Heart left ventricle (tissue), 16 donors: ENCODE results near the gene SNED1. TPM values are rescaled to one million over a fixed set of nuclear protein-coding genes. Genes with fewer than 3 reads are reported as not detected.

Source experiments
- ATAC-seq, 4 donors: fragments of 200-7000 bp; cut with Tn5 transposase; one replicate each; pipeline ENCODE4 v1.9.1; 2020 to 2022; ENCODE audit warnings: moderate library complexity in 4 of 4, mild to moderate bottlenecking in 3 of 4, moderate number of reproducible peaks in 1 of 4
- DNase-seq, 5 donors: peaks; one replicate each; pipeline ENCODE4 v3.0.0-alpha.2; 2020
- H3K27ac ChIP-seq, 12 donors: fragments of 200-600 bp; sonication (generic) in 4 of 12; one replicate each; pipeline versions ENCODE4 v1.5.0 to v1.8.0; 2016 to 2022; ENCODE audit warnings: mild to moderate bottlenecking in 2 of 12
- H3K27me3 ChIP-seq, 9 donors: fragments of 200-600 bp; sonication (generic) in 2 of 9; one replicate each; pipeline versions ENCODE4 v1.5.1 to v1.8.0; 2016 to 2022; ENCODE audit warnings: mild to moderate bottlenecking in 3 of 9
- H3K36me3 ChIP-seq, 9 donors: fragments of 200-600 bp; sonication (generic) in 2 of 9; one replicate each; pipeline versions ENCODE4 v1.5.0 to v1.8.0; 2018 to 2022; ENCODE audit warnings: mild to moderate bottlenecking in 2 of 9
- H3K4me1 ChIP-seq, 12 donors: fragments of 200-600 bp; sonication (generic) in 4 of 12; one replicate each; pipeline versions ENCODE4 v1.5.0 to v1.8.0; 2016 to 2022; ENCODE audit warnings: mild to moderate bottlenecking in 3 of 12
- H3K4me3 ChIP-seq, 12 donors: fragments of 200-600 bp; sonication (generic) in 4 of 12; one replicate each; pipeline versions ENCODE4 v1.5.0 to v1.8.0; 2017 to 2022; ENCODE audit warnings: mild to moderate bottlenecking in 9 of 12, moderate library complexity in 4 of 12
- H3K9me3 ChIP-seq, 12 donors: fragments of 200-600 bp; sonication (generic) in 4 of 12; one replicate each; pipeline versions ENCODE4 v1.5.0 to v1.8.0; 2016 to 2022; ENCODE audit warnings: mild to moderate bottlenecking in 1 of 12
- CTCF ChIP-seq, 12 donors: fragments of 200-600 bp; sonication (generic) in 4 of 12; IDR thresholded peaks; one replicate each; pipeline versions ENCODE4 v1.5.0 to v1.8.0; 2018 to 2022; ENCODE audit warnings: antibody characterized with exemption in 12 of 12, mild to moderate bottlenecking in 5 of 12
- POLR2A ChIP-seq, 2 donors: fragments of 450-650 bp; IDR thresholded peaks; one replicate each; pipeline ENCODE4 v1.6.1; 2017; ENCODE audit warnings: antibody characterized with exemption in 2 of 2, mild to moderate bottlenecking in 2 of 2, moderate library complexity in 2 of 2
- WGBS, 4 donors: extraction: QIAGEN DNeasy Blood & Tissue Kit in 2 of 4; methylation state at CpG; one replicate each; pipeline versions ENCODE4 v1.1.5 to v1.1.7; 2013 to 2018; 5-methylcytosine and 5-hydroxymethylcytosine counted together
- intact Hi-C, 10 donors: fragments of 100-400 bp; cut with DNase I; formaldehyde crosslinking; loops; one replicate each; pipeline versions ENCODE4 v1.11.1 to v1.14.2; 2022
- polyA plus RNA-seq, 2 donors: library from polyadenylated mRNA; stranded (reverse); fragments of 200-250 nt; gene quantifications; one replicate each; pipeline ENCODE4 v1.2.3, GENCODE V29; 2013
- total RNA-seq, 9 donors: library from RNA; depleted of rRNA in 2 of 9; stranded (reverse); fragments of >200 nt in 2 of 9; fragmentation: NEBNext Ultra II Directional in 3 of 9; extraction: Animal tissue kit (Norgen Biotek cat#: 25700) in 3 of 9; gene quantifications; one replicate each; pipeline versions ENCODE4 v1.1.0 to v1.2.4, GENCODE V29; 2016 to 2023
- donor health status: ischemic (EF 13 %, LVEDD 7.1; RV severe dilation, severe dysfunction).
- donor health status: healthy with polysubstance abuse.
- donor health status: DM: no; HTN: yes; CAD: no.
- donor health status: DM: no; HTN: no; CAD: no.
- donor health status: ischemic (EF 25% LVEDD 6.9; RV normal size, moderate dysfunction).
- donor health status: ischemic (EF 25% LVEDD 5.7; RV mildly dilated, moderate dysfunction).
- donor health status: healthy.
- donor health status: DM: yes; HTN: yes; CAD: no.
- donor health status: ischemic (EF 35%, LVEDD 5.7; RV mildly dilated, moderate dysfunction).
- donor health status: nonischemic (EF 11% LVEDD 7.7; RV severe dilation, severe dysfunction).
- donor health status: DM: yes; HTN: yes; CAD: no.
- donor health status: PGD.
- donor health status: ischemic (EF 29% LVEDD 5.4; RV normal size, mild dysfunction).
- donor health status: nonischemic (EF 23%, LVEDD 6.1; RV moderate dilation, normal function).

Gene SNED1
- total and polyA plus RNA-seq, 11 donors = 3.1 to 14.7 (median 4.9) TPM

GRCh38 chr2:241011751-241012510, 13.5 kb downstream of the SNED1 start:
- H3K4me3 ChIP-seq = no peak overlapping the region
- H3K27ac ChIP-seq = no peak overlapping the region
- intact Hi-C loops = no loop called here
- no peaks in the 10 kb centered on the region for H3K36me3 ChIP-seq
- H3K4me1 ChIP-seq = peaks cover 0 to 29% (median 16%) of the 10 kb centered on the region in 12 donors
- ATAC-seq (no peak), DNase-seq (peak in 1 of 5 donors; percentile 14)
- no peaks in the 10 kb centered on the region for H3K27me3 ChIP-seq
- H3K9me3 ChIP-seq = no peaks in the 10 kb centered on the region
- no peak for TF ChIP-seq POLR2A (IDR thresholded peaks at IDR 0.05)
- no peak for TF ChIP-seq CTCF (IDR thresholded peaks at IDR 0.05)
- 78 to 88% (median 83%) methylated on average over 29 of the region's 29 CpGs for WGBS, 4 donors

GRCh38 chr2:241014224-241014623, 15.8 kb downstream of the SNED1 start:
- intact Hi-C loops = no loop called here
- ATAC-seq (no peak), DNase-seq (peak in 2 of 5 donors; percentile 7 to 15)
- Histone ChIP-seq H3K4me1 (peaks cover 0 to 16% (median 14%) of the 10 kb centered on the region in 12 donors), H3K4me3 (no peak overlapping the region), H3K36me3 (peaks cover 0 to 6% (median 0%) of the 10 kb centered on the region in 9 donors), H3K9me3 (no peaks in the 10 kb centered on the region), H3K27me3 (no peaks in the 10 kb centered on the region), H3K27ac (no peak overlapping the region)
- WGBS, 4 donors = 84 to 94% (median 91%) methylated on average over 6 of the region's 6 CpGs
- no peak for TF ChIP-seq POLR2A (IDR thresholded peaks at IDR 0.05)

GRCh38 chr2:241014764-241015163, 16.3 kb downstream of the SNED1 start:
- no peak overlapping the region for H3K27ac ChIP-seq
- peaks cover 0 to 6% (median 0%) of the 10 kb centered on the region in 9 donors for H3K36me3 ChIP-seq
- 88 to 90% (median 90%) methylated on average over 9 to 10 of the region's 10 CpGs for WGBS, 4 donors
- H3K27me3 ChIP-seq = no peaks in the 10 kb centered on the region
- no peak for TF ChIP-seq POLR2A (IDR thresholded peaks at IDR 0.05)
- TF ChIP-seq CTCF (IDR thresholded peaks at IDR 0.05) = no peak
- H3K4me3 ChIP-seq = no peak overlapping the region
- DNase-seq (peak in 1 of 5 donors; percentile 14), ATAC-seq (no peak)
- peaks cover 0 to 11% (median 9%) of the 10 kb centered on the region in 12 donors for H3K4me1 ChIP-seq
- no peaks in the 10 kb centered on the region for H3K9me3 ChIP-seq
- intact Hi-C loops = no loop called here

- ATAC-seq (no peak), DNase-seq (peak in 1 of 5 donors; percentile 4)
- peaks cover 0 to 6% (median 0%) of the 10 kb centered on the region in 9 donors for H3K36me3 ChIP-seq
- TF ChIP-seq POLR2A (IDR thresholded peaks at IDR 0.05) = no peak
- no peak for TF ChIP-seq CTCF (IDR thresholded peaks at IDR 0.05)
- H3K27me3 ChIP-seq = no peaks in the 10 kb centered on the region
- H3K4me3 ChIP-seq = no peak overlapping the region
- 93 to 95% (median 94%) methylated on average over 13 of the region's 13 CpGs for WGBS, 4 donors
- no peaks in the 10 kb centered on the region for H3K9me3 ChIP-seq
- H3K27ac ChIP-seq = no peak overlapping the region
- intact Hi-C loops = no loop called here
- H3K4me1 ChIP-seq = peaks cover 0 to 4% (median 3%) of the 10 kb centered on the region in 12 donors
Observed at GRCh38 chr2:241015439-241015838, 17.0 kb downstream of the SNED1 start.
